Measurements from ENCODE around the gene CHCHD3.

Gene CHCHD3

GRCh38 chr7:132866144-132866531 lies 215.8 kb downstream of the CHCHD3 start:
- no peak for ATAC-seq (replicated peaks; ENCODE audit: extremely low read depth, poor library complexity, severe bottlenecking)
- Mint-ChIP-seq H3K27me3 (no peaks in the 10 kb centered on the region), H3K27ac (ENCODE audit: low read depth) (no peak overlapping the region), H3K4me3 (no peak overlapping the region), H3K4me1 (peaks cover 11% of the 10 kb centered on the region), H3K36me3 (ENCODE audit: insufficient read depth) (peaks cover 1% of the 10 kb centered on the region), H3K9me3 (no peaks in the 10 kb centered on the region)
- DNase-seq (ENCODE audit: low spot score in 2 of 2), result no peak

DNA sequence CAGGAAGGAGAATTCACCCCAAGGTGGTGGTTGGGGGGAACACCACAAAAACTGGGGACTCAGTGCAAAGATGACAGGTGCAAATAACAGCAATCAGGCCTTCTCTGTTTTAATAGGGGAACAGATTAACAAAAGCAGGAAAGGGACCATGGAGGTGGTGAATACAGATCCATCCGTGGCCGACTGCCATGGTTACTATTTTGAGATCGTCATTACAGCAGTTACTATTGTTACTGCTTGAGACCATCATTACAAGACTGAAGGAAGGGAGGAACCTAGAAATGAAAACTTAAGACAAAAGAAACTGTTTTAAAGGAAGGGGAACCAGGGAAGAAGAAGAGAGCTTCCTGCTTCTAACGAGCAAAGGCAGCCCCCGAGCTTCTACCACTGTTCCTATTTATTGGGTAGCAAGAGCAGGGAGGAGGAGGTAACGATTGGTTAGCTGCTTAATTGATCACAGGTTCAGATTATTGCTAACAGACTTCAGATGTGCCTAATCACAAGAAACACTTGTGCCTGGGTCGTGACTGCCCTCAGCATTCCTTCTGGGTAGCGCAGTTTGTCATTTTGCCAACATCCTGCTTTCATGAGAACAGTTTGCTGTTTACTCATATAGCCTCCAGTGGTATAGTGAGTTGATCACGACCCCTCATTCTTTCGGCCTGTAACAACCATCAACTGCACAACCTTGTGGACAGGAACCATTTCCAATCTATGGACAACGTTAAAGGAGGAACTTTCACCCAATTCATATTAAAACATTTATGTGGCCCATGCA lies 216.3 kb downstream of the CHCHD3 start:
- Mint-ChIP-seq H3K4me3 (no peak overlapping the region), H3K36me3 (ENCODE audit: insufficient read depth) (peaks cover 1% of the 10 kb centered on the region), H3K9me3 (no peaks in the 10 kb centered on the region), H3K27me3 (no peaks in the 10 kb centered on the region), H3K27ac (ENCODE audit: low read depth) (no peak overlapping the region), H3K4me1 (peaks cover 11% of the 10 kb centered on the region)
- DNase-seq (ENCODE audit: low spot score in 2 of 2) (no peak), ATAC-seq (replicated peaks; ENCODE audit: extremely low read depth, poor library complexity, severe bottlenecking) (no peak)

- H3K9me3 Mint-ChIP-seq, result no peaks in the 10 kb centered on the region
- DNase-seq (ENCODE audit: low spot score in 2 of 2), result no peak
- H3K36me3 Mint-ChIP-seq (ENCODE audit: insufficient read depth), result peaks cover 1% of the 10 kb centered on the region
- no peak overlapping the region for H3K27ac Mint-ChIP-seq (ENCODE audit: low read depth)
- no peaks in the 10 kb centered on the region for H3K27me3 Mint-ChIP-seq
- no peak overlapping the region for H3K4me3 Mint-ChIP-seq
- peaks cover 10% of the 10 kb centered on the region for H3K4me1 Mint-ChIP-seq
- ATAC-seq (replicated peaks; ENCODE audit: extremely low read depth, poor library complexity, severe bottlenecking), result no peak
Measured at GRCh38 chr7:132861940-132862554, 219.8 kb downstream of the CHCHD3 start.

- peaks cover 10% of the 10 kb centered on the region for H3K4me1 Mint-ChIP-seq
- H3K36me3 Mint-ChIP-seq (ENCODE audit: insufficient read depth), result peaks cover 1% of the 10 kb centered on the region
- H3K9me3 Mint-ChIP-seq, result no peaks in the 10 kb centered on the region
- no peak overlapping the region for H3K27ac Mint-ChIP-seq (ENCODE audit: low read depth)
- no peaks in the 10 kb centered on the region for H3K27me3 Mint-ChIP-seq
- ATAC-seq (replicated peaks; ENCODE audit: extremely low read depth, poor library complexity, severe bottlenecking), result no peak
- DNase-seq (ENCODE audit: low spot score in 2 of 2), result no peak
- no peak overlapping the region for H3K4me3 Mint-ChIP-seq
Measured at GRCh38 chr7:132861424-132861823, 220.5 kb downstream of the CHCHD3 start.

- ATAC-seq (replicated peaks; ENCODE audit: extremely low read depth, poor library complexity, severe bottlenecking) (no peak), DNase-seq (ENCODE audit: low spot score in 2 of 2) (no peak)
- Mint-ChIP-seq H3K36me3 (ENCODE audit: insufficient read depth) (peaks cover 1% of the 10 kb centered on the region), H3K27ac (ENCODE audit: low read depth) (no peak overlapping the region), H3K4me1 (peaks cover 11% of the 10 kb centered on the region), H3K27me3 (no peaks in the 10 kb centered on the region), H3K9me3 (no peaks in the 10 kb centered on the region), H3K4me3 (no peak overlapping the region)
Measured at GRCh38 chr7:132859199-132859598, 222.7 kb downstream of the CHCHD3 start.

GRCh38 chr7:132858760-132859159 lies 223.1 kb downstream of the CHCHD3 start:
- H3K4me3 Mint-ChIP-seq, result no peak overlapping the region
- no peaks in the 10 kb centered on the region for H3K27me3 Mint-ChIP-seq
- no peaks in the 10 kb centered on the region for H3K36me3 Mint-ChIP-seq (ENCODE audit: insufficient read depth)
- H3K9me3 Mint-ChIP-seq, result no peaks in the 10 kb centered on the region
- H3K4me1 Mint-ChIP-seq, result peaks cover 11% of the 10 kb centered on the region
- H3K27ac Mint-ChIP-seq (ENCODE audit: low read depth), result no peak overlapping the region
- ATAC-seq (replicated peaks; ENCODE audit: extremely low read depth, poor library complexity, severe bottlenecking) (no peak), DNase-seq (ENCODE audit: low spot score in 2 of 2) (no peak)

DNA sequence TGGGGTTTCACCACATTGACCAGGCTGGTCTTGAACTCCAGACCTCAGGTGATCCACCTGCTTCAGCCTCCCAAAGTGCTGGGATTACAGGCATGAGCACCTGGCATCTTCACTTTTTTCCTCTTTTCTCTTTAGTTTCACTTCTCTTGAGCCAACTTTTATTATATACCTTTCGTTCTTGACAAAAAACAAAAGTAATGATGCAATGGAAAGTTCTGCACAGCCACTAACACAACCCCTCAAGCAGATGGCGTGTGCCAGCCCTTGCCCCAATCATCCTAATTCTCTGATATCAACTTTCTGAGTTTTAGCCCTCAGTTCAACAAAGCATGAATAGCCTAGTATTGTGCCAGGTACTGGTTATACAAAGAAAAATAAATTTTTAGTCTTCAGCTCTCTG lies 223.6 kb downstream of the CHCHD3 start:
- Mint-ChIP-seq H3K4me1 (peaks cover 11% of the 10 kb centered on the region), H3K9me3 (no peaks in the 10 kb centered on the region), H3K27ac (ENCODE audit: low read depth) (no peak overlapping the region), H3K4me3 (no peak overlapping the region), H3K27me3 (no peaks in the 10 kb centered on the region), H3K36me3 (ENCODE audit: insufficient read depth) (no peaks in the 10 kb centered on the region)
- ATAC-seq (replicated peaks; ENCODE audit: extremely low read depth, poor library complexity, severe bottlenecking), result no peak
- no peak for DNase-seq (ENCODE audit: low spot score in 2 of 2)

DNA sequence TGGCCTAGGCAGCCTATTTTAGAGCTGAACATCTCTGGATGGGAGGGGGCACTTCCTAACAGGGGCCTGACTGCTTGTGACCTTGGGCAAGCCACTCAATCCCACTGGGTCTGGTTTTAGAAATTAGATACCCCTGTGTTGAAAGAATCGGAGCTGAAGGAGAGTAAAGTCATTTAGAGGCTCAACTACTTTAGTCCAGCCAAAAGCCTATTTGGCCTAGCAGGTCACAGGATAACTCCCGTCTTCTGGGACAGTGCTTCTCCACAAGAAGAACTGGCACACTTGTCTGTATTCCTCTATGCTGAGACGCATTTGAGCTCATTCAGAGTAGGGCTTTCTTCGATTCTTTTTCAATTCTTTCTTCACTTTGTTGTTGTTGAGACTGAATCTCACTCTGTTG lies 224.2 kb downstream of the CHCHD3 start:
- DNase-seq (ENCODE audit: low spot score in 2 of 2) (no peak), ATAC-seq (replicated peaks; ENCODE audit: extremely low read depth, poor library complexity, severe bottlenecking) (no peak)
- Mint-ChIP-seq H3K4me1 (peaks cover 11% of the 10 kb centered on the region), H3K27ac (ENCODE audit: low read depth) (no peak overlapping the region), H3K4me3 (no peak overlapping the region), H3K27me3 (no peaks in the 10 kb centered on the region), H3K9me3 (no peaks in the 10 kb centered on the region), H3K36me3 (ENCODE audit: insufficient read depth) (no peaks in the 10 kb centered on the region)

GRCh38 chr7:132857031-132857430 lies 224.9 kb downstream of the CHCHD3 start:
- Mint-ChIP-seq H3K4me3 (no peak overlapping the region), H3K4me1 (peaks cover 11% of the 10 kb centered on the region)

GRCh38 chr7:132856416-132856815 lies 225.5 kb downstream of the CHCHD3 start:
- Mint-ChIP-seq H3K4me1 (peaks cover 11% of the 10 kb centered on the region), H3K27ac (ENCODE audit: low read depth) (no peak overlapping the region), H3K27me3 (no peaks in the 10 kb centered on the region), H3K36me3 (ENCODE audit: insufficient read depth) (no peaks in the 10 kb centered on the region), H3K9me3 (no peaks in the 10 kb centered on the region), H3K4me3 (no peak overlapping the region)
- no peak for DNase-seq (ENCODE audit: low spot score in 2 of 2)
- no peak for ATAC-seq (replicated peaks; ENCODE audit: extremely low read depth, poor library complexity, severe bottlenecking)

More at GRCh38 chr7:132857031-132857430, 224.9 kb downstream of the CHCHD3 start:
- ATAC-seq (replicated peaks; ENCODE audit: extremely low read depth, poor library complexity, severe bottlenecking), result no peak
- Mint-ChIP-seq H3K27ac (ENCODE audit: low read depth) (no peak overlapping the region), H3K27me3 (no peaks in the 10 kb centered on the region), H3K36me3 (ENCODE audit: insufficient read depth) (no peaks in the 10 kb centered on the region), H3K9me3 (no peaks in the 10 kb centered on the region)
- no peak for DNase-seq (ENCODE audit: low spot score in 2 of 2)

DNA sequence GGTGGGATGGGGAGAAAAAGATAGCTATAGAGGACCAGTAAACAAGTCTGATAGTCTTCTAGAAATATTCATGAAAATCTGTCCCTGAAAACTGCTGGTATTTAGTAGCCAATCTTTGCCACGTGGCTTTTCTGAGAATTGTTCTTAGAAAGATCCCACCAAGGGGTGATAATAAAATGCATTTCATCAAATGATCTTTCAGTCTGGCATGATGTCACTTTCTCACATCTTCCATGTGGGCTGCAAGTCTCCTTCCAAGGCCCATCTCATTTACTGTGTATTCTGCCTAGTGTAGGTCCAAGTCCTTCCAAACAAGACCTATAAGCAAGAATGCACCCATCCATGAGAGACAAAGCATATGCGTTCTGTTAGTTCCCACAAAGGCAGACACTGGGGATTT lies 226.0 kb downstream of the CHCHD3 start:
- no peaks in the 10 kb centered on the region for H3K9me3 Mint-ChIP-seq
- H3K27ac Mint-ChIP-seq (ENCODE audit: low read depth), result no peak overlapping the region
- DNase-seq (ENCODE audit: low spot score in 2 of 2) (no peak), ATAC-seq (replicated peaks; ENCODE audit: extremely low read depth, poor library complexity, severe bottlenecking) (no peak)
- H3K36me3 Mint-ChIP-seq (ENCODE audit: insufficient read depth), result no peaks in the 10 kb centered on the region
- H3K4me1 Mint-ChIP-seq, result peaks cover 11% of the 10 kb centered on the region
- no peak overlapping the region for H3K4me3 Mint-ChIP-seq
- H3K27me3 Mint-ChIP-seq, result no peaks in the 10 kb centered on the region

GRCh38 chr7:132854238-132854637 lies 227.7 kb downstream of the CHCHD3 start:
- Mint-ChIP-seq H3K4me1 (peaks cover 6% of the 10 kb centered on the region), H3K36me3 (ENCODE audit: insufficient read depth) (no peaks in the 10 kb centered on the region), H3K4me3 (no peak overlapping the region), H3K9me3 (no peaks in the 10 kb centered on the region), H3K27ac (ENCODE audit: low read depth) (no peak overlapping the region), H3K27me3 (no peaks in the 10 kb centered on the region)
- ATAC-seq (replicated peaks; ENCODE audit: extremely low read depth, poor library complexity, severe bottlenecking) (no peak), DNase-seq (ENCODE audit: low spot score in 2 of 2) (no peak)

GRCh38 chr7:132847376-132847775 lies 234.5 kb downstream of the CHCHD3 start:
- H3K9me3 Mint-ChIP-seq, result no peaks in the 10 kb centered on the region
- no peaks in the 10 kb centered on the region for H3K4me1 Mint-ChIP-seq
- no peak overlapping the region for H3K27ac Mint-ChIP-seq (ENCODE audit: low read depth)
- no peak for DNase-seq (ENCODE audit: low spot score in 2 of 2)
- no peak for ATAC-seq (replicated peaks; ENCODE audit: extremely low read depth, poor library complexity, severe bottlenecking)
- H3K36me3 Mint-ChIP-seq (ENCODE audit: insufficient read depth), result no peaks in the 10 kb centered on the region
- H3K4me3 Mint-ChIP-seq, result no peak overlapping the region
- H3K27me3 Mint-ChIP-seq, result no peaks in the 10 kb centered on the region

Measured in central memory CD8-positive, alpha-beta T cell (primary cell).